Ovary (tissue), 9 donors: ENCODE data around the gene TCIRG1. TPM values are rescaled to one million over a fixed set of nuclear protein-coding genes. Genes with fewer than 3 reads are reported as not detected.

ENCODE experiments used
- DNase-seq, 5 donors: peaks; one replicate each; pipeline ENCODE4 v3.0.0-alpha.2; 2019 to 2020
- H3K27ac ChIP-seq, 2 donors: fragments of 200-600 bp; one replicate each; pipeline versions ENCODE4 v1.5.1 to v1.8.0; 2019 to 2022
- H3K27me3 ChIP-seq: fragments of 200-600 bp; one replicate; pipeline ENCODE4 v1.8.0; 2022
- H3K36me3 ChIP-seq: fragments of 200-600 bp; sonication (generic); one replicate; pipeline ENCODE4 v1.5.1; 2019
- H3K4me1 ChIP-seq: one replicate; pipeline ENCODE4 v1.8.1; 2013; ENCODE audit warnings: mild to moderate bottlenecking, moderate library complexity; ENCODE audit not compliant: insufficient read depth
- H3K4me3 ChIP-seq: fragments of 200-600 bp; sonication (generic); one replicate; pipeline ENCODE4 v1.5.1; 2017
- H3K9me3 ChIP-seq, 2 donors: fragments of 200-600 bp in 1 of 2; sonication (generic) in 1 of 2; one replicate each; pipeline versions ENCODE4 v1.5.1 to v1.8.1; 2013 to 2019; ENCODE audit warnings: mild to moderate bottlenecking in 1 of 2, moderate library complexity in 1 of 2
- CTCF ChIP-seq, 3 donors: fragments of 450-650 bp in 2 of 3; fragments of 200-600 bp in 1 of 3; IDR thresholded peaks; one replicate each; pipeline versions ENCODE4 v1.5.1 to v1.8.0; 2016 to 2022; ENCODE audit warnings: antibody characterized with exemption in 3 of 3, mild to moderate bottlenecking in 1 of 3
- EP300 ChIP-seq: sonication (generic); formaldehyde crosslinking; IDR thresholded peaks from one replicate; pipeline ENCODE4 v1.6.1; 2017; ENCODE audit warnings: antibody characterized with exemption
- POLR2A ChIP-seq: fragments of 450-650 bp; IDR thresholded peaks from one replicate; pipeline ENCODE4 v1.6.1; 2017; ENCODE audit warnings: antibody characterized with exemption, mild to moderate bottlenecking, moderate library complexity
- WGBS, 3 donors: extraction: QIAGEN DNeasy Blood & Tissue Kit in 1 of 3; methylation state at CpG; one replicate each; pipeline versions ENCODE4 v1.1.5 to v1.1.7; 2013 to 2017; 5-methylcytosine and 5-hydroxymethylcytosine counted together
- intact Hi-C, 4 donors: fragments of 100-400 bp; cut with DNase I; formaldehyde crosslinking; loops; one replicate each; pipeline versions ENCODE4 v1.11.0 to v1.15.1; 2022 to 2023
- polyA plus RNA-seq, 2 donors: library from polyadenylated mRNA; stranded (reverse); fragments of 200-250 nt in 1 of 2; fragments of 350-450 nt in 1 of 2; fragmentation: Illumina TruSeq in 1 of 2; extraction: RNeasy Lipid Tissue Mini Kit (QIAGEN cat#74804) in 1 of 2; gene quantifications; one replicate each; pipeline ENCODE4 v1.2.3, GENCODE V29; 2013 to 2014
- total RNA-seq, 7 donors: library from RNA; depleted of rRNA in 2 of 7; stranded (reverse); fragments of >200 nt in 2 of 7; fragmentation: NEBNext Ultra II Directional in 3 of 7; extraction: Animal tissue kit (Norgen Biotek cat#: 25700) in 3 of 7; gene quantifications; one replicate each; pipeline versions ENCODE4 v1.1.0 to v1.2.4, GENCODE V29; 2016 to 2023
- donor health status: DM: no; HTN: no; CAD: no; lungs with moderate emphysema.
- donor health status: DM: no; HTN: no; CAD: no.
- donor health status: Bipolar disorder and iron deficiency.
- donor health status: DM: yes; HTN: yes; CAD: no.
- donor health status: DM: no; HTN: no; CAD: no.
- donor health status: DM: yes; HTN: yes; CAD: no.

Gene TCIRG1
- total and polyA plus RNA-seq, 9 donors: 2.2 to 109 (median 77.4) TPM

GRCh38 chr11:68032003-68032402 lies 6.8 kb upstream of the TCIRG1 start:
- no peak for TF ChIP-seq EP300
- TF ChIP-seq POLR2A: no peak
- no peaks in the 10 kb centered on the region for H3K9me3 ChIP-seq
- no peak overlapping the region for H3K27ac ChIP-seq
- H3K4me3 ChIP-seq: no peak overlapping the region
- WGBS, 3 donors: 75 to 87% (median 80%) methylated on average over 8 to 9 of the region's 9 CpGs
- no peaks in the 10 kb centered on the region for H3K27me3 ChIP-seq
- intact Hi-C loops: loop anchor here in 1 of 4 donors (10.0 kb wide), 1 partner anchor 173 kb away; no protein-coding TSS in a partner anchor
- no peaks in the 10 kb centered on the region for H3K36me3 ChIP-seq
- no peak for DNase-seq
- H3K4me1 ChIP-seq: peaks cover 10% of the 10 kb centered on the region

- H3K27ac ChIP-seq: no peak overlapping the region
- no peaks in the 10 kb centered on the region for H3K9me3 ChIP-seq
- no peak for DNase-seq
- no peak for TF ChIP-seq EP300
- no peaks in the 10 kb centered on the region for H3K27me3 ChIP-seq
- intact Hi-C loops: loop anchor here in 1 of 4 donors (10.0 kb wide), 1 partner anchor 172 kb away; no protein-coding TSS in a partner anchor
- WGBS, 3 donors: 90 to 92% (median 90%) methylated on average over 27 to 29 of the region's 29 CpGs
- H3K36me3 ChIP-seq: no peaks in the 10 kb centered on the region
- H3K4me3 ChIP-seq: no peak overlapping the region
- peaks cover 16% of the 10 kb centered on the region for H3K4me1 ChIP-seq
Observed at GRCh38 chr11:68032997-68033707, 5.7 kb upstream of the TCIRG1 start.

- intact Hi-C loops: loop anchor here in 1 of 4 donors (10.0 kb wide), 1 partner anchor 171 kb away; no protein-coding TSS in a partner anchor
- WGBS, 3 donors: 81 to 88% (median 85%) methylated on average over 12 of the region's 12 CpGs
- no peak for TF ChIP-seq CTCF (IDR thresholded peaks at IDR 0.05)
- TF ChIP-seq POLR2A: no peak
- TF ChIP-seq EP300: no peak
- H3K4me1 ChIP-seq: peaks cover 21% of the 10 kb centered on the region
- no peaks in the 10 kb centered on the region for H3K9me3 ChIP-seq
- no peak for DNase-seq
- no peak overlapping the region for H3K27ac ChIP-seq
- no peaks in the 10 kb centered on the region for H3K36me3 ChIP-seq
- no peak overlapping the region for H3K4me3 ChIP-seq
- H3K27me3 ChIP-seq: no peaks in the 10 kb centered on the region
Observed at GRCh38 chr11:68033708-68034045, 5.1 kb upstream of the TCIRG1 start.

- H3K27me3 ChIP-seq: no peaks in the 10 kb centered on the region
- H3K36me3 ChIP-seq: no peaks in the 10 kb centered on the region
- WGBS, 3 donors: 82 to 87% (median 84%) methylated on average over 13 of the region's 13 CpGs
- peaks cover 20% of the 10 kb centered on the region for H3K4me1 ChIP-seq
- no peak overlapping the region for H3K27ac ChIP-seq
- no peak for DNase-seq
- H3K9me3 ChIP-seq: no peaks in the 10 kb centered on the region
- no peak overlapping the region for H3K4me3 ChIP-seq
- intact Hi-C loops: loop anchor here in 3 of 4 donors (5.0 to 10.0 kb wide), 3 partner anchors 82 to 169 kb away; partner anchors contain the start of gene CHKA (in 1 of the 3)
- no peak for TF ChIP-seq POLR2A
- no peak for TF ChIP-seq CTCF (IDR thresholded peaks at IDR 0.05)
- TF ChIP-seq EP300: no peak
Observed at GRCh38 chr11:68035266-68035876, 3.5 kb upstream of the TCIRG1 start.

GRCh38 chr11:68036141-68036716 lies 2.6 kb upstream of the TCIRG1 start:
- 82 to 85% (median 83%) methylated on average over 23 to 27 of the region's 27 CpGs for WGBS, 3 donors
- Histone ChIP-seq H3K4me1 (peaks cover 19% of the 10 kb centered on the region), H3K4me3 (no peak overlapping the region), H3K27ac (no peak overlapping the region), H3K9me3 (no peaks in the 10 kb centered on the region), H3K27me3 (no peaks in the 10 kb centered on the region), H3K36me3 (no peaks in the 10 kb centered on the region)
- intact Hi-C loops: loop anchor here in 3 of 4 donors (5.0 to 10.0 kb wide), 3 partner anchors 81 to 169 kb away; partner anchors contain the start of gene CHKA (in 1 of the 3)
- TF ChIP-seq CTCF (IDR thresholded peaks at IDR 0.05): no peak
- no peak for TF ChIP-seq POLR2A
- no peak for TF ChIP-seq EP300
- DNase-seq: no peak
